Measurements from ENCODE around the gene AUTS2. TPM values are rescaled to one million over a fixed set of nuclear protein-coding genes. Genes with fewer than 3 reads are reported as not detected.

The AUTS2 gene
- total RNA-seq, 1 donor from 2014 or later, result 56.0 TPM

GRCh38 chr7:70474639-70475234, 876.5 kb downstream of the AUTS2 start:
- Histone ChIP-seq H3K9me3 (no peaks in the 10 kb centered on the region), H3K27me3 (no peaks in the 10 kb centered on the region), H3K4me3 (no peak overlapping the region), H3K27ac (no peak overlapping the region), H3K4me1 (peaks cover 3% of the 10 kb centered on the region), H3K36me3 (no peaks in the 10 kb centered on the region)
- DNase-seq, result no peak
- no peak for ATAC-seq
- no peak for TF ChIP-seq CTCF (IDR thresholded peaks at IDR 0.05)
- intact Hi-C loops (cut with DNase I), result no loop called here

GRCh38 chr7:70477036-70478010, 879.0 kb downstream of the AUTS2 start:
- H3K4me3 ChIP-seq, result no peak overlapping the region
- intact Hi-C loops (cut with DNase I), result no loop called here
- no peak for ATAC-seq

GRCh38 chr7:70479153-70480021, 881.1 kb downstream of the AUTS2 start:
- intact Hi-C loops (cut with DNase I), result no loop called here
- DNase-seq, result no peak
- no peak for ATAC-seq
- Histone ChIP-seq H3K27ac (no peak overlapping the region), H3K4me1 (peaks cover 3% of the 10 kb centered on the region), H3K4me3 (no peak overlapping the region), H3K9me3 (no peaks in the 10 kb centered on the region), H3K27me3 (no peaks in the 10 kb centered on the region), H3K36me3 (no peaks in the 10 kb centered on the region)
- no peak for TF ChIP-seq CTCF (IDR thresholded peaks at IDR 0.05)

More at GRCh38 chr7:70477036-70478010, 879.0 kb downstream of the AUTS2 start:
- no peak for DNase-seq
- H3K36me3 ChIP-seq, result no peaks in the 10 kb centered on the region
- no peak overlapping the region for H3K27ac ChIP-seq
- H3K27me3 ChIP-seq, result no peaks in the 10 kb centered on the region
- H3K9me3 ChIP-seq, result no peaks in the 10 kb centered on the region
- peaks cover 3% of the 10 kb centered on the region for H3K4me1 ChIP-seq
- no peak for TF ChIP-seq CTCF (IDR thresholded peaks at IDR 0.05)

GRCh38 chr7:70480927-70481569, 882.8 kb downstream of the AUTS2 start:
- peaks cover 3% of the 10 kb centered on the region for H3K4me1 ChIP-seq
- H3K4me3 ChIP-seq, result no peak overlapping the region
- H3K27ac ChIP-seq, result no peak overlapping the region
- intact Hi-C loops (cut with DNase I), result no loop called here
- H3K36me3 ChIP-seq, result no peaks in the 10 kb centered on the region
- no peak for TF ChIP-seq CTCF (IDR thresholded peaks at IDR 0.05)
- no peak for DNase-seq
- H3K27me3 ChIP-seq, result no peaks in the 10 kb centered on the region
- H3K9me3 ChIP-seq, result no peaks in the 10 kb centered on the region
- peak; percentile 69 for ATAC-seq

GRCh38 chr7:70481570-70482123, 883.4 kb downstream of the AUTS2 start:
- DNase-seq, result no peak
- no peaks in the 10 kb centered on the region for H3K36me3 ChIP-seq
- intact Hi-C loops (cut with DNase I), result no loop called here
- no peaks in the 10 kb centered on the region for H3K27me3 ChIP-seq
- no peak for ATAC-seq
- H3K4me3 ChIP-seq, result no peak overlapping the region
- H3K4me1 ChIP-seq, result peaks cover 3% of the 10 kb centered on the region
- no peaks in the 10 kb centered on the region for H3K9me3 ChIP-seq
- TF ChIP-seq CTCF (IDR thresholded peaks at IDR 0.05), result no peak
- no peak overlapping the region for H3K27ac ChIP-seq
